Ishikawa (cell line): ENCODE results near the gene IMPA2.

Source experiments
- CEBPB ChIP-seq: IDR thresholded peaks from 2 replicates; pipeline ENCODE4 v1.6.1; 2012
- CREB1 ChIP-seq: IDR thresholded peaks from 2 replicates; pipeline ENCODE4 v1.6.1; 2012; ENCODE audit warnings: low read depth
- EGR1 ChIP-seq: IDR thresholded peaks from 2 replicates; pipeline ENCODE4 v1.6.1; 2012
- EP300 ChIP-seq: IDR thresholded peaks from 2 replicates; pipeline ENCODE4 v1.6.1; 2012; ENCODE audit warnings: borderline replicate concordance
- FOXM1 ChIP-seq: IDR thresholded peaks from 2 replicates; pipeline ENCODE4 v1.6.1; 2012; ENCODE audit warnings: low read depth, borderline replicate concordance
- MAX ChIP-seq: IDR thresholded peaks from 2 replicates; pipeline ENCODE4 v1.6.1; 2012
- NFIC ChIP-seq: IDR thresholded peaks from 2 replicates; pipeline ENCODE4 v1.6.1; 2012
- RAD21 ChIP-seq: IDR thresholded peaks from 2 replicates; pipeline ENCODE4 v1.6.1; 2012; ENCODE audit warnings: low read depth
- REST ChIP-seq: IDR thresholded peaks from 2 replicates; pipeline ENCODE4 v1.6.1; 2012; ENCODE audit warnings: low read depth, mild to moderate bottlenecking
- TAF1 ChIP-seq: IDR thresholded peaks from 2 replicates; pipeline ENCODE4 v1.6.1; 2012; ENCODE audit warnings: low read depth, mild to moderate bottlenecking
- TCF12 ChIP-seq: IDR thresholded peaks from 2 replicates; pipeline ENCODE4 v1.6.1; 2012; ENCODE audit warnings: low read depth
- TEAD4 ChIP-seq: IDR thresholded peaks from 2 replicates; pipeline ENCODE4 v1.6.1; 2012
- USF1 ChIP-seq: IDR thresholded peaks from 2 replicates; pipeline ENCODE4 v1.6.1; 2012
- YY1 ChIP-seq: IDR thresholded peaks from 2 replicates; pipeline ENCODE4 v1.6.1; 2012; ENCODE audit warnings: low read depth
- ZBTB7A ChIP-seq: IDR thresholded peaks from 2 replicates; pipeline ENCODE4 v1.6.1; 2012; ENCODE audit warnings: low read depth

Gene IMPA2

GRCh38 chr18:12053289-12053688 is 72.0 kb downstream of the IMPA2 start:
- TF ChIP-seq TEAD4, result no peak
- TF ChIP-seq EP300, result no peak
- no peak for TF ChIP-seq REST
- no peak for TF ChIP-seq EGR1
- no peak for TF ChIP-seq YY1

- TF ChIP-seq TEAD4 (no peak), MAX (no peak), CREB1 (no peak)
These were observed 75.0 kb downstream of the IMPA2 start for GRCh38 chr18:12056034-12056883.

GRCh38 chr18:12056884-12057402 is 75.6 kb downstream of the IMPA2 start:
- TF ChIP-seq TEAD4, result no peak
- TF ChIP-seq FOXM1, result no peak
- no peak for TF ChIP-seq RAD21
- TF ChIP-seq USF1, result no peak
- no peak for TF ChIP-seq CREB1
- no peak for TF ChIP-seq ZBTB7A
- TF ChIP-seq EGR1, result no peak
- no peak for TF ChIP-seq YY1
- no peak for TF ChIP-seq REST
- no peak for TF ChIP-seq MAX
- no peak for TF ChIP-seq TCF12
- TF ChIP-seq EP300, result no peak
- no peak for TF ChIP-seq NFIC
- no peak for TF ChIP-seq TAF1
- no peak for TF ChIP-seq CEBPB

GRCh38 chr18:12057419-12058039 is 76.2 kb downstream of the IMPA2 start:
- TF ChIP-seq ZBTB7A, result no peak
- TF ChIP-seq YY1, result no peak
- TF ChIP-seq TCF12, result no peak
- TF ChIP-seq RAD21, result no peak
- TF ChIP-seq EGR1, result no peak
- TF ChIP-seq EP300, result no peak
- TF ChIP-seq REST, result no peak
- no peak for TF ChIP-seq NFIC
- no peak for TF ChIP-seq TAF1
- TF ChIP-seq MAX, result no peak
- TF ChIP-seq USF1, result no peak
- TF ChIP-seq FOXM1, result no peak
- no peak for TF ChIP-seq CEBPB
- TF ChIP-seq TEAD4, result no peak
- TF ChIP-seq CREB1, result no peak
